SIG-M5 treated with dmso at 0.1 percent for 504 hours (cell line): ENCODE measurements around the gene ACSF3.

ENCODE experiments used
- DNase-seq: peaks from one replicate; lab custom pipeline; 2025; ENCODE audit not compliant: unreplicated experiment; lab: John Stamatoyannopoulos, UW

The ACSF3 gene

DNA sequence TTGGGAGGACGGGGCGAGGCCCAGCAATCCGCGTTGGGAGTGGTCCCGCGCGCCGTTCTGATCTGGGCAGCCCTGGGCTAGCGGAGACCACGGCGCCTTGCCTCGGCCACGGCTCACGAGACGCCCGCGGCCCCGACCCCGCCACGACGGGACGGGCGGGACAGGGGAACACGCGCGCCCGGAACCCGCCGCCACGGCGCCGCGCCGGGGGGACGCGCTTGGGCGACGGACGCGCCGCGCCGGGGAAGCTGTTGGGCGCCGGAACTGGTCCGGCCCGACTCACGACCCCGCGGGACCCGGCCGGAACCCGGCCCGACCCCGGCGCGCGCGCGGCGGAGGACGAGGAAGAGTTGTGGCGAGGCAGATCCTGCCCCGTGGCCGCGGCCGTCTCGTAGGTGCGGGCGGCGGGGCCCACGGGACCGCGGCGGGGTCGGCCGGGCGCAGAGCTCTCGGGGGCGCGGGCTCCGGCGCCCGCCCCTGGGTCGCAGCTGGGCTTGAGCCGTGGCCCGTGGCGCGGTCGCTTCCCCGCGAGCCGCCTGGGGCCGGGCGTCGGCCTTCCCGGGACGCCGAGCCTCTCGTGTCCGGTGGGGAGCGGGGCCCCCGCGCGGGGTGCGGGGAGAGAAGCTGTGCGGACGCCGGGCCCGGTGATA lies at the start of gene ACSF3:
ACSF3 (plus strand) TSS at position 251 of the 650 bp plus-strand sequence. CDS start 6,830 bp downstream, outside the sequence.
- peak; percentile 27 for DNase-seq

- no peak for DNase-seq
Measured at GRCh38 chr16:89044418-89045180, 49.1 kb upstream of the ACSF3 start.

GRCh38 chr16:89045181-89045815 lies 48.4 kb upstream of the ACSF3 start:
- DNase-seq, result no peak

DNA sequence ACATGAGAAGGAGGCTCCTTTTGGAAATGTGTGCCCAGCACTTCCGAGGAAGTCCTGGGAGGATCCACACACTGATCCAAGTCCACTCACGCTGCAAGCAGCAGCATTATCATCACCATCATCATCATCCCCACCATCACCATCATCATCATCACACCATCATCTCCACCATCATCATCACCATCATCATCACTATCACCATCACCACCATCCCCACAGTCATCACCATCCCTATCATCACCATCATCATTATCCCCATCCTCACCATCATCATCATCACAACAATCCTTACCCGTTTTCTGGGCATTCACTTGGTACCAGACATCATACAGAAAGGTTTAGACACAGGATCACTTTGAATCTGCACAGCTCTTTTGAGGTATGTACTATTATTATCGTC lies 47.8 kb upstream of the ACSF3 start:
- DNase-seq, result no peak

- DNase-seq, result no peak
Measured at GRCh38 chr16:89046491-89046890, 47.2 kb upstream of the ACSF3 start.

DNA sequence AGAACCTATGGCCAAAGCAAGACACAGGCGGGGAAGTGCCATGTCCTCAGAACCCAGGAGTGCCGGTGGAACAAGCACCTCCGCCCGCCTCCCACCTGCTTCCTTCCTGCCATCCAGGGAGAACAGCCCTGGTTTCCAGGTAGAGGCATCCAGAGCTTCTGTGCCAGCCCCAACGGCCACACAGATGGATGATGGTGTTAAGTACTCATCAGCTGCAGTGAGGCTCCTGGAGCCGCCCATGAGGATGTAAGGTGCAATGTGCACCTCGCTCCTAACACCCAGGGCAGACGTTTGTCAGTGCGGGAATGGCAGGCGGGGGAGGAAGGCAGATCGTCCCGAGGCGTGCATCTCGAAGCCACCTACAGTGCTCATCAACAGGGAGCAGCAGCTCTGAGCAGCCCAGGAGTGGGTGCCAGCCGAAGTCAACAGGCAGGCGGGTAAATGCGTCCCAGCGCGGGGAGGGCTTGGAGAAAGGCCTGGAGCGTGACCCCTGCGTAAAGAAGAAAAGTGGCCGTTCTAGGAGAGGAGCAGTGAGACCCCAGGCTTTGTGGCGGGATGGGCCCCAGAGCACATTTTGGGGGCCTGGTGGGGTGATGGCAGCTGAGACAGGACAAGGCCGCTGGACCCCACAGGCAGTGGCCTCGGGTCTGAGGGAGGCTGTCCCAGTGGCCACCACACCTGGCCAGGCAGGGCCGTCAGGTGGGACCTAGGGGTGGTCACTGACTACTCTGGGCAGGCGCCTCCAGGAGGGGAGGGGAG lies 46.1 kb upstream of the ACSF3 start:
- no peak for DNase-seq

- DNase-seq, result no peak
Measured at GRCh38 chr16:89048090-89048725, 45.4 kb upstream of the ACSF3 start.

GRCh38 chr16:89048871-89049422 lies 44.7 kb upstream of the ACSF3 start:
- DNase-seq, result no peak

DNA sequence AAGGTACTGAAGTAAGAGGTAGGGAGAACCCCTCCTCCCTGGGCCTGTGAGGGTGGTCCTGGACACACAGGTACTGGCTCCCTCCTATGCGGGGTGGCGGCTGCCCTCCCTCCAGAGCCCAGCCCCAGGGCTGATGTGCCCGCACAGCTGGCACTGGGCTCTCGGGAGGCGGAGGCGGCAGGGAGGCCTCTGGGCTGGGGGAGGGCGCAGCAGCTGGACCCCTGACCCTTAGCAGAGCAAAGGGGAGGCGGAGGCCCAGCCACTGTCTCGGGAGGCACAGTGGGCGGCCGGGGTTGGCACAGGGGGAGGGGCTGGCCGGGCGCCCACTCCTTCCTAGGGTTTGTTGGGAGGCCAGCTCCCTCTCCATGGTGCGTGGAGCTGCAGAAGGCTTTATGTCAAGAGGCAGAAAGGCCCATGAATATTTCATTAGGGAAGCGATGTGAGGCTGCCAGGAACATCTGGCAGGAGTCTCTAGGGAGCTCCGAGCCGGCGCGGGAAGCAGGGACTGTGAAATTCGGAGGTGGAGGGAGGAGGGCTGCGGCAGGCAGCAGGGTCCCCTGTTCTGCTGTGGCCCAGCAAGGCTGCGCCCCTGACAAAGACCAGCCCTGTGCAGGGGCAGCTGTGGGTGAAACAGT lies 44.1 kb upstream of the ACSF3 start:
- no peak for DNase-seq

DNA sequence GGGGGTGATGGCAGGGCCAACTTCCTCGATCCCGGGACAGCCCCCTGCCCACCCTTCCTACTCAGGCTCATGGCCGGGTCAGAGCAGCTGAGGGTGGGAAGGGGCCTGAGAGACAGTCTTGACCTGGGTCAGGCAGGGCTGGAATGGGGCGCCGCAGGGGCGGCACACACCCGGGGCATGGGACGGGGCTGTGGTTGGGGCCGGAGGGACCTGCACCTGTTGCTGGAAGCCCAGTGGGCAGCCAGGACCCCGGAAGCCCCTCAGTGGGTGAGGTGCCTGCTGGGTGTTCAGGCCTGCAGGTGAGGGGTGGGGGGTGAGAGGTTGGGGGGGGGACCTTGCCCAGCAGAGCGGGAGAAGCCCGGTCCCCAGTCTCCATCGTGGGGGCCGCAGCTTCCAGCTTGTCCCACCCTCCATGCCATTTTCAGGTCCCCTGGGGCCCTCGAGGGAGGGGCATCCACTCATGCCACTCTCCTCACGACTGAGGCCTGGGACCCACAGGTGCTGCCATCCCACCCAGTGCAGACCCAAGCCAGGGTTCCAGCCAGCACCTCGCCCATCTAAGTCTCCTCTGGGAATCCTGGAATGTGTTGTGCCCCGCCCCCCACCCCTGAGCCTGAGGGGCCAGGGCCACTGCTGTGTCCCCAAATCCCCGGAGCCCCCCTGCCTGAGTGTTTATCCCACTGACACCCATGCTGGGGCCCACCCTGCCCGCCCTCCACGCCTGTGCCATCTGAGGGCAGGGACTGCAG lies 43.4 kb upstream of the ACSF3 start:
- no peak for DNase-seq

DNA sequence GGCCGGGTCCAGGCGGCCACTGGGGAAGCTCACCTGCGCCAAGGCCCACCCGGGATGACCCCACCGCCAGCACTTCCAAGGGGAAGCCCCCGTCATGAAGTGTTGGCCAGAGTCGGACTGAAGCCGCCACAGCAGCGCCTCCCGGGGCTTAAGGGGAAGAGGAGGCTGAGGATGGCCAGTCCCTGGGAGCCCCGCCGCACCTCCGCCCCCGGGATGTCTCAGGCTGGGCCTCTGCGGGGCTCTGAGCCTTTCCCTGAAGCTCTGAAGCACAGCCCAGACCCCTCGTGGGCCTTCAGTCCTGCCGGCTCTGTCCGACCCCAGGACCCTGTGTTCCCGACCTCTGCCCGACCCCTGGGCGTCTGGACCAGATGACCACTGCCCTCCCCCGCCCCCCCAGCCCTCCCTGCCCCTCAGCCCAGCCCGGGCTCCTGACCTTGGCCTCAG lies 42.8 kb upstream of the ACSF3 start:
- DNase-seq, result no peak

DNA sequence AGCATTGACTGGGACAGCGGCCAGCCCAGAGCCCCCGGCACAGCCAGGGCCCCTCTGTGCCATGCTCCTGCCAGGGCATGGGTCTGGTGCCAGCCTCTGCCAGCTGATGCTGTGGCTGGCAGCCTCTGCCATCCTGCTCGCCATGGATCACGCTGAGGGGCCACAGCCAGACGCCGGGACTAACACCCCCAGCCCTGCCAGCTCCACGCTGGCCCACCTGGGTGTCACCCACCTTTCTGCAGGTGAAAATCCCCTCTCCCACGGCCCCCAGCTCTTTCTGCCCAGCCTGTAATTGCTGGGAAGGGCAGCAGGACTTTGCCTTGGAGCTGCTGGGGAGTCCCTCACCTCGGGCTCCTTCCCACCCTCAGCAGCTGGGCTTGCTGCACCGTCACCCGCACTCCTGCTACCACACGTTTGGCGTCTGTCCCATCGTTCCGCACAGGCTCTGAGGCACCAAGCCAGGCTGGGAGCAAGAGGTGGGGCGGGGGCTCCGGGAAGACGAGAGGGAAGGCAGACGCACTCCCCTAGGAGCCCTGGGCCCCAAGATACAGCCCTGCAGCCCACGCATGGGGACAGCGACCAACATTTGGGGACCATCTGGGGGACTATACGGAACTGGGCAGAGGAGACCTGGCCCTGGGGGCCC lies 42.0 kb upstream of the ACSF3 start:
- DNase-seq, result no peak

DNA sequence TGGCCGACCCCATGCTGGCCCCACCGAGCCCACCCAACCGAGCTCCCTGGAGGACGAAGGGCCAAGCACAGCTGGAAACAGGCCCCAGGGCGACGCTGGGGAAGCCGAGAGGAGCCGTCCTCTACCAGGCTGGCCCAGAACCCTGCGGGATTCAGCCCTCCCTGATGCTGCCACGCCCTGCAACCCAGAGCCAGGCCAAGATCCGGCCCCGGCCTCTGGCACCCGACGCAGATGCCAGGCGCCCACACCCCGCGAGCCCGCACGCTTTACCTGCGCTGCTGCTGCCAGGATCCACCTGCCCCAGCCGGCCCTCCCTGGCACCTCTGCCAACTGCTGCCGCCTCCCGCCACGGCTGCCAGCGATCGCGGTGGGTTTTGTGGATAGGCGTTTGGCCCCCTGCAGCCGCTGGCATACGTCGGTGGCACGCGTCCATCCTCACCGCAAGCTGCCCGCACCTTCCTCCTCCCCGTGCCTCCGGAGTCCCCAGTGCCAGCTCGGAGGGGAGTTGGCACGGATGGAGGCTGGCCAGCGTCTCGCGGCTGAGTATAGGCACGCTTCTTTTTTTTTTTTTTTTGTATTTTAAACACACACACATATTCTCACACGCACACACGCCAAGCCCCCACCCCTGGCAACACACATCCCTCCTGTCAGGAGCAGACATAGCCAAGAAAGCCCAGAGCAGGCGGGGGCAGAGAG lies 41.3 kb upstream of the ACSF3 start:
- no peak for DNase-seq

GRCh38 chr16:89052890-89053724 lies 40.5 kb upstream of the ACSF3 start:
- DNase-seq, result peak; percentile 60

DNA sequence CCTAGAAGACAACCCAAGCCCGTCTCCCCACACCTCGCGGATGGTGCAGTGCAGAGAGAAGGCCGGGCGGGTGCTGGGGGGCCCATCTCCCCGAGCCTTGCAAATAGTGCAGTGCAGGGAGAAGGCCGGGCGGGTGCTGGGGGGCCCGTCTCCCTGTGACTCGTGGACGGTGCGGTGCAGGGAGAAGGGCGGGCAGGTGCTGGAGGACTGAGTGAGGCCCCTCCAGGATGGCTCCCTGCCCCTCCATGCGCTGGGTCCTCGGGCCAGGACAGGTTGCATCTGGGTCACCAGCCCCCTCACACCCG lies 40.0 kb upstream of the ACSF3 start:
- no peak for DNase-seq

- no peak for DNase-seq
Measured at GRCh38 chr16:89054261-89054661, 39.4 kb upstream of the ACSF3 start.

DNA sequence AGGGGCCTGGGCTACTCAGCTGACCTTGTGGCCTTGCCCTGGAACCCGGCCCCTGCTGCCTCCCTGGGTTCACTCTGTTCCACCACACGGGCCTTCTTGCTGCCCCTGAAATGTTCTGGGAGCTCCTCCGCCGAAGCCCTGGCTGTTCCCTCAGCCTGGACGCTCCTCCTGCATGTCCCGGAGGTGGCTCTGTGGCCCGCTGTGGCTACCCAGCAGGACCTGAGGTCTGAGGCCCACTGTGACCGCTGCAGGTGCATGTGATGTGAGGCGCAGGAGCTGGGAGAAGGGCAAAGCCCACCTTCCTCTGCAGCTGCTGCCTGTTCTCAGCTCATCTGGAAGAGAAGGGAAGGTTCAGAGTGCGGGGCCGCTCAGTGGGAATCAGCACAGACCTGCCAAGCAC lies 38.9 kb upstream of the ACSF3 start:
- DNase-seq, result no peak

DNA sequence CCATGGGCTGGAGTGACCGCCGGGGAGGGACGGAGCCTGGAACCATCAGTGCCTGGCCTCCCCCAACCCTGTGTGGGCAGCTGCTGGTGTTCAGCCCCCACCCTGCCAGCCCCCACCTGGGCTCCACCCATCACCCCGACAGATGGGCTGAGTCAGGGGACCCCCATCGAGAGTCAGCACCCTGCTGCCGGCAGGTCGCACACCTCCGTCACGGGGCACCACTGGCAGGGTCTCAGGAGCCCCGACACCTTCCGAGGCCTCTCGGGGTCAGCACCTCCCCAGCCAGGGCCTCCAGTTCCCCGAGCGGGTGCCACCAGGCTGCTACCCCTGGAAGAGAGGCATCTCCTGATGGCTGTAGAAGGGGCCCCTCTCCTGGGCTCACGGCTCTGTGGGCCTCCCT lies 38.3 kb upstream of the ACSF3 start:
- DNase-seq, result no peak
